Keratinocyte (primary cell): ENCODE data around the gene MAML2. TPM values are rescaled to one million over a fixed set of nuclear protein-coding genes. Genes with fewer than 3 reads are reported as not detected.

Experiments
- DNase-seq: peaks from one replicate; pipeline ENCODE4 v3.0.0-alpha.2; 2011; ENCODE audit warnings: low read depth, missing footprints, low spot score
- FAIRE-seq: peaks from 2 replicates; lab custom pipeline; 2011; peaks lifted over from hg19 to GRCh38; lab: Jason Lieb, UNC
- H2AFZ ChIP-seq: 2 replicates; pipeline ENCODE4 v1.6.0; 2012; ENCODE audit warnings: low read length, control low read depth, inconsistent platforms; ENCODE audit not compliant: control insufficient read depth
- H3K27ac ChIP-seq: 2 replicates; pipeline ENCODE4 v1.5.1; 2011; ENCODE audit warnings: low read length; ENCODE audit not compliant: control insufficient read depth, insufficient read depth
- H3K27me3 ChIP-seq: 3 replicates; pipeline ENCODE4 v1.6.0; 2011; ENCODE audit warnings: low read length; ENCODE audit not compliant: control insufficient read depth, insufficient read depth; ENCODE audit errors: extremely low read depth
- H3K36me3 ChIP-seq, 2 experiments: 2 replicates in 1 of 2; 3 replicates in 1 of 2; pipeline ENCODE4 v1.5.1; 2011; ENCODE audit warnings: low read length in 2 of 2, mild to moderate bottlenecking in 1 of 2; ENCODE audit not compliant: control insufficient read depth in 2 of 2, insufficient read depth in 2 of 2; ENCODE audit errors: extremely low read depth in 1 of 2
- H3K4me1 ChIP-seq: 3 replicates; pipeline ENCODE4 v1.5.1; 2011; ENCODE audit warnings: low read length; ENCODE audit not compliant: control insufficient read depth, insufficient read depth; ENCODE audit errors: extremely low read depth
- H3K4me2 ChIP-seq: 3 replicates; pipeline ENCODE4 v1.6.0; 2011; ENCODE audit warnings: low read depth, low read length; ENCODE audit not compliant: control insufficient read depth, insufficient read depth; ENCODE audit errors: extremely low read depth
- H3K4me3 ChIP-seq, 3 experiments: fragments of 200-600 bp in 1 of 3; sonication (generic) in 1 of 3; 2 replicates in 2 of 3; 3 replicates in 1 of 3; pipeline ENCODE4 v1.5.1; 2011 to 2016; ENCODE audit warnings: low read length in 3 of 3, mild to moderate bottlenecking in 3 of 3, control low read depth in 2 of 3, inconsistent platforms in 1 of 3, low read depth in 1 of 3, mixed read lengths in 1 of 3, mixed run types in 1 of 3, moderate library complexity in 1 of 3; ENCODE audit not compliant: control insufficient read depth in 2 of 3, insufficient read depth in 2 of 3; ENCODE audit errors: extremely low read depth in 1 of 3
- H3K79me2 ChIP-seq: 2 replicates; pipeline ENCODE4 v1.6.0; 2012; ENCODE audit warnings: low read length; ENCODE audit not compliant: control insufficient read depth, insufficient read depth
- H3K9ac ChIP-seq: 3 replicates; pipeline ENCODE4 v1.6.0; 2011; ENCODE audit warnings: low read length; ENCODE audit not compliant: control insufficient read depth, insufficient read depth; ENCODE audit errors: extremely low read depth
- H3K9me1 ChIP-seq: 3 replicates; pipeline ENCODE4 v1.6.0; 2011; ENCODE audit warnings: low read length; ENCODE audit not compliant: control insufficient read depth, insufficient read depth; ENCODE audit errors: extremely low read depth
- H3K9me3 ChIP-seq: 2 replicates; pipeline ENCODE4 v1.5.1; 2012; ENCODE audit warnings: low read depth, low read length; ENCODE audit not compliant: control insufficient read depth
- H4K20me1 ChIP-seq: 3 replicates; pipeline ENCODE4 v1.6.0; 2011; ENCODE audit warnings: low read length; ENCODE audit not compliant: control insufficient read depth, insufficient read depth; ENCODE audit errors: extremely low read depth
- EZH2 ChIP-seq: IDR thresholded peaks from one replicate; pipeline ENCODE4 v1.6.1; 2012; ENCODE audit warnings: inconsistent platforms, mild to moderate bottlenecking, low read length, moderate library complexity
- dilution Hi-C: fragments of 300-500 bp; cut with MboI; formaldehyde crosslinking; loops from one replicate; pipeline ENCODE4 v1.7.0; 2020; ENCODE audit warnings: low sequenced_read_pairs; ENCODE audit not compliant: extremely low pct_ligation_motif_present
- polyA plus RNA-seq, 5 experiments: library from polyadenylated mRNA; depleted of rRNA in 3 of 5; stranded (reverse) in 3 of 5; stranded (forward) in 1 of 5; unstranded in 1 of 5; fragments of >200 nt; gene quantifications; 1 replicate in 1 of 5; 2 replicates in 3 of 5; 3 replicates in 1 of 5; pipeline versions ENCODE4 v1.2.1 to v1.2.3, GENCODE V29; 2011 to 2012; ENCODE audit warnings: missing spikeins in 2 of 5, low read depth in 1 of 5, low replicate concordance in 1 of 5
- TF ChIP-seq, protein P1 (sequence below), 3 experiments: IDR thresholded peaks in 1 of 3; conservative IDR thresholded peaks in 1 of 3; optimal IDR thresholded peaks in 1 of 3; 2 replicates in 2 of 3; 3 replicates in 1 of 3; pipeline versions ENCODE3 to v1.5.1; 2011; ENCODE audit warnings: low read length in 3 of 3, mild to moderate bottlenecking in 3 of 3, moderate library complexity in 2 of 3, control low read depth in 1 of 3, inconsistent platforms in 1 of 3; ENCODE audit not compliant: insufficient read depth in 2 of 3; ENCODE audit errors: extremely low read depth in 1 of 3

The MAML2 gene
- polyA plus RNA-seq, 1 donor (not counting 4 experiments of a cell fraction or from before 2014, with no cell fraction given): 4.2 TPM

- dilution Hi-C loops: no loop called here
- TF ChIP-seq, protein P1, sequence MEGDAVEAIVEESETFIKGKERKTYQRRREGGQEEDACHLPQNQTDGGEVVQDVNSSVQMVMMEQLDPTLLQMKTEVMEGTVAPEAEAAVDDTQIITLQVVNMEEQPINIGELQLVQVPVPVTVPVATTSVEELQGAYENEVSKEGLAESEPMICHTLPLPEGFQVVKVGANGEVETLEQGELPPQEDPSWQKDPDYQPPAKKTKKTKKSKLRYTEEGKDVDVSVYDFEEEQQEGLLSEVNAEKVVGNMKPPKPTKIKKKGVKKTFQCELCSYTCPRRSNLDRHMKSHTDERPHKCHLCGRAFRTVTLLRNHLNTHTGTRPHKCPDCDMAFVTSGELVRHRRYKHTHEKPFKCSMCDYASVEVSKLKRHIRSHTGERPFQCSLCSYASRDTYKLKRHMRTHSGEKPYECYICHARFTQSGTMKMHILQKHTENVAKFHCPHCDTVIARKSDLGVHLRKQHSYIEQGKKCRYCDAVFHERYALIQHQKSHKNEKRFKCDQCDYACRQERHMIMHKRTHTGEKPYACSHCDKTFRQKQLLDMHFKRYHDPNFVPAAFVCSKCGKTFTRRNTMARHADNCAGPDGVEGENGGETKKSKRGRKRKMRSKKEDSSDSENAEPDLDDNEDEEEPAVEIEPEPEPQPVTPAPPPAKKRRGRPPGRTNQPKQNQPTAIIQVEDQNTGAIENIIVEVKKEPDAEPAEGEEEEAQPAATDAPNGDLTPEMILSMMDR (optimal IDR thresholded peaks at IDR 0.05 in 1 of 3, IDR thresholded peaks at IDR 0.05 in 1 of 3, conservative IDR thresholded peaks at IDR 0.05 in 1 of 3; ENCODE audit: extremely low read depth in 1 of 3, insufficient read depth in 2 of 3, low read length in 3 of 3): no peak
- no peak for TF ChIP-seq EZH2
- peaks cover 21% of the 10 kb centered on the region for H3K4me1 ChIP-seq
Observed at GRCh38 chr11:96264364-96264763, 78.6 kb downstream of the MAML2 start.

GRCh38 chr11:96263238-96263763 lies 79.7 kb downstream of the MAML2 start:
- dilution Hi-C loops: no loop called here
- Histone ChIP-seq H3K9me3 (no peaks in the 10 kb centered on the region), H3K4me2 (peak overlapping the region; percentile 73), H3K27me3 (no peaks in the 10 kb centered on the region), H3K79me2 (no peaks in the 10 kb centered on the region), H3K9ac (no peak overlapping the region), H3K4me1 (peaks cover 32% of the 10 kb centered on the region), H3K36me3 (no peaks in the 10 kb centered on the region), H3K9me1 (no peaks in the 10 kb centered on the region), H4K20me1 (no peaks in the 10 kb centered on the region), H3K4me3 (no peak overlapping the region), H2AFZ (no peak overlapping the region), H3K27ac (peak overlapping the region; percentile 70)
- DNase-seq (peak; percentile 38), FAIRE-seq (no peak)
- TF ChIP-seq EZH2: no peak
- TF ChIP-seq, protein P1 (optimal IDR thresholded peaks at IDR 0.05 in 1 of 3, IDR thresholded peaks at IDR 0.05 in 1 of 3, conservative IDR thresholded peaks at IDR 0.05 in 1 of 3; ENCODE audit: extremely low read depth in 1 of 3, insufficient read depth in 2 of 3, low read length in 3 of 3): no peak

More at GRCh38 chr11:96264364-96264763, 78.6 kb downstream of the MAML2 start:
- Histone ChIP-seq H4K20me1 (no peaks in the 10 kb centered on the region), H2AFZ (no peak overlapping the region), H3K9ac (no peak overlapping the region), H3K9me3 (no peaks in the 10 kb centered on the region), H3K36me3 (no peaks in the 10 kb centered on the region), H3K4me3 (no peak overlapping the region), H3K9me1 (no peaks in the 10 kb centered on the region), H3K4me2 (no peak overlapping the region), H3K27me3 (no peaks in the 10 kb centered on the region), H3K27ac (no peak overlapping the region), H3K79me2 (no peaks in the 10 kb centered on the region)
- DNase-seq: no peak
- no peak for FAIRE-seq
